CD4-positive, alpha-beta T cell (primary cell): Measurements from ENCODE around the gene MYH10. TPM values are rescaled to one million over a fixed set of nuclear protein-coding genes. Genes with fewer than 3 reads are reported as not detected.
"Not testable (repeated sequence)": the region's sequence is repeated elsewhere in the genome, so short reads cannot be mapped to it uniquely, and the experiment has no call there.

Source experiments
- ATAC-seq: fragments of 200-7000 bp; cut with Tn5 transposase; one replicate; pipeline ENCODE4 v1.10.0; 2022; ENCODE audit warnings: mild to moderate bottlenecking; ENCODE audit not compliant: poor library complexity
- CTCF ChIA-PET: fragments of 350-600 bp; sonication (Branson Sonifier 250); formaldehyde crosslinking; loops from one replicate; lab custom pipeline; 2021; ENCODE audit warnings: antibody characterized with exemption, inconsistent platforms; lab: Charles Lee
- POLR2A ChIA-PET: fragments of 350-600 bp; sonication (Branson Sonifier 250); formaldehyde crosslinking; loops from one replicate; lab custom pipeline; 2021; ENCODE audit warnings: antibody characterized with exemption, inconsistent platforms; lab: Charles Lee
- DNase-seq, 14 experiments: peaks; one replicate each; pipeline ENCODE4 v3.0.0-alpha.2; 2013 to 2020; ENCODE audit warnings: mixed read lengths in 2 of 14
- H3K27ac ChIP-seq, 2 donors: one replicate each; pipeline versions ENCODE4 v1.5.1 to v1.7.0; 2013; ENCODE audit warnings: low read length in 2 of 2, low read depth in 1 of 2, mild to moderate bottlenecking in 1 of 2
- H3K27me3 ChIP-seq, 2 experiments: 1 replicate in 1 of 2; 2 replicates in 1 of 2; pipeline versions ENCODE4 v1.6.1 to v1.7.0; 2013; ENCODE audit warnings: low read length in 2 of 2, control low read depth in 1 of 2, mild to moderate bottlenecking in 1 of 2, moderate library complexity in 1 of 2; ENCODE audit not compliant: insufficient read depth in 2 of 2, control insufficient read depth in 1 of 2
- H3K36me3 ChIP-seq: one replicate; pipeline ENCODE4 v1.6.1; 2013; ENCODE audit warnings: low read length, control low read depth; ENCODE audit not compliant: insufficient read depth
- H3K4me1 ChIP-seq: one replicate; pipeline ENCODE4 v1.6.1; 2013; ENCODE audit warnings: low read length, control low read depth; ENCODE audit not compliant: insufficient read depth
- H3K4me3 ChIP-seq: one replicate; pipeline ENCODE4 v1.5.1; 2013; ENCODE audit warnings: mild to moderate bottlenecking, low read length, moderate library complexity
- H3K9me3 ChIP-seq, 2 experiments: 1 replicate in 1 of 2; 2 replicates in 1 of 2; pipeline versions ENCODE4 v1.6.1 to v1.7.0; 2013; ENCODE audit warnings: low read length in 2 of 2, mild to moderate bottlenecking in 2 of 2, control low read depth in 1 of 2, moderate library complexity in 1 of 2; ENCODE audit not compliant: control insufficient read depth in 1 of 2, insufficient read depth in 1 of 2
- H3K27ac Mint-ChIP-seq: one replicate; pipeline ENCODE4 v1.8.0; 2020; ENCODE audit warnings: mixed read lengths
- H3K27me3 Mint-ChIP-seq: one replicate; pipeline ENCODE4 v1.8.0; 2021; ENCODE audit warnings: mixed read lengths
- H3K36me3 Mint-ChIP-seq: one replicate; pipeline ENCODE4 v1.8.0; 2021; ENCODE audit warnings: low read depth, mixed read lengths
- H3K4me1 Mint-ChIP-seq: one replicate; pipeline ENCODE4 v1.8.0; 2021; ENCODE audit warnings: low read depth, mixed read lengths
- H3K4me3 Mint-ChIP-seq: one replicate; pipeline ENCODE4 v1.8.0; 2020; ENCODE audit warnings: mild to moderate bottlenecking, mixed read lengths
- H3K9me3 Mint-ChIP-seq: one replicate; pipeline ENCODE4 v1.8.0; 2020; ENCODE audit warnings: mixed read lengths
- CTCF ChIP-seq: fragments of 200-600 bp; IDR thresholded peaks from one replicate; pipeline ENCODE4 v1.8.0; 2022; ENCODE audit warnings: antibody characterized with exemption, mild to moderate bottlenecking
- intact Hi-C, 2 experiments: fragments of 100-400 bp; cut with DNase I in 1 of 2; cut with micrococcal nuclease in 1 of 2; formaldehyde crosslinking; loops; one replicate each; pipeline versions ENCODE4 v1.15.1 to v1.9.0; 2023 to 2025; cut with DNase I, micrococcal nuclease
- total RNA-seq, 174 experiments: library from RNA in 2 of 174; stranded (reverse) in 2 of 174; gene quantifications; one replicate each; pipeline ENCODE4 v1.2.3 and lab custom pipeline; 2021 to 2026

The MYH10 gene
- total RNA-seq, 2 experiments from 2014 or later, result 1.5 to 1.9 TPM

- no peak for TF ChIP-seq CTCF
- POLR2A ChIA-PET, result no interaction called here
These were observed 75.5 kb downstream of the MYH10 start for GRCh38 chr17:8555062-8555461.

GRCh38 chr17:8552577-8553320, 77.8 kb downstream of the MYH10 start:
- Histone ChIP-seq H3K27me3 (no peaks in the 10 kb centered on the region), H3K27ac (no peak overlapping the region), H3K4me1 (no peaks in the 10 kb centered on the region), H3K36me3 (no peaks in the 10 kb centered on the region), H3K9me3 (no peaks in the 10 kb centered on the region), H3K4me3 (no peak overlapping the region)
- no peak for TF ChIP-seq CTCF
- DNase-seq (no peak), ATAC-seq (no peak)
- Mint-ChIP-seq H3K27ac (no peak overlapping the region), H3K9me3 (no peaks in the 10 kb centered on the region), H3K36me3 (no peaks in the 10 kb centered on the region), H3K27me3 (peaks cover 13% of the 10 kb centered on the region), H3K4me3 (no peak overlapping the region), H3K4me1 (no peaks in the 10 kb centered on the region)
- CTCF ChIA-PET, result no interaction called here
- POLR2A ChIA-PET, result no interaction called here
- intact Hi-C loops, result no loop called here

More at GRCh38 chr17:8555062-8555461, 75.5 kb downstream of the MYH10 start:
- H3K4me3 ChIP-seq, result no peak overlapping the region
- DNase-seq (no peak), ATAC-seq (no peak)
- H3K27ac ChIP-seq, result no peak overlapping the region
- H3K4me1 ChIP-seq, result no peaks in the 10 kb centered on the region
- H3K27ac Mint-ChIP-seq, result no peak overlapping the region
- intact Hi-C loops, result no loop called here
- CTCF ChIA-PET, result no interaction called here
- H3K36me3 ChIP-seq, result no peaks in the 10 kb centered on the region
- no peaks in the 10 kb centered on the region for H3K4me1 Mint-ChIP-seq
- no peaks in the 10 kb centered on the region for H3K9me3 Mint-ChIP-seq
- H3K36me3 Mint-ChIP-seq, result no peaks in the 10 kb centered on the region
- peaks cover 13% of the 10 kb centered on the region for H3K27me3 Mint-ChIP-seq
- H3K9me3 ChIP-seq, result no peaks in the 10 kb centered on the region
- H3K27me3 ChIP-seq, result no peaks in the 10 kb centered on the region
- no peak overlapping the region for H3K4me3 Mint-ChIP-seq

GRCh38 chr17:8542599-8543502, 87.7 kb downstream of the MYH10 start:
- ATAC-seq (no peak), DNase-seq (no peak)
- H3K27ac Mint-ChIP-seq, result no peak overlapping the region
- Histone ChIP-seq H3K4me3 (no peak overlapping the region), H3K9me3 (no peaks in the 10 kb centered on the region), H3K4me1 (no peaks in the 10 kb centered on the region), H3K36me3 (no peaks in the 10 kb centered on the region), H3K27me3 (no peaks in the 10 kb centered on the region), H3K27ac (no peak overlapping the region)
- ChIA-PET POLR2A (no interaction called here), CTCF (no interaction called here)
- no peaks in the 10 kb centered on the region for H3K36me3 Mint-ChIP-seq
- H3K9me3 Mint-ChIP-seq, result no peaks in the 10 kb centered on the region
- H3K4me3 Mint-ChIP-seq, result no peak overlapping the region
- intact Hi-C loops, result no loop called here
- H3K27me3 Mint-ChIP-seq, result no peaks in the 10 kb centered on the region
- TF ChIP-seq CTCF, result no peak
- H3K4me1 Mint-ChIP-seq, result no peaks in the 10 kb centered on the region

- ATAC-seq, POLR2A ChIA-PET, CTCF ChIA-PET, intact Hi-C loops, H3K27me3 Mint-ChIP-seq, H3K4me1 Mint-ChIP-seq, H3K36me3 ChIP-seq, H3K27ac ChIP-seq, H3K9me3 Mint-ChIP-seq, H3K4me1 ChIP-seq, H3K9me3 ChIP-seq, H3K4me3 ChIP-seq, H3K4me3 Mint-ChIP-seq, H3K27ac Mint-ChIP-seq, H3K36me3 Mint-ChIP-seq, H3K27me3 ChIP-seq, DNase-seq: not testable (repeated sequence)
These were observed 90.5 kb downstream of the MYH10 start for GRCh38 chr17:8539976-8540375.
